Ramos (cell line): ENCODE results near the gene SLC22A31.

Source experiments
- in situ Hi-C: fragments of 300-500 bp; cut with MboI; formaldehyde crosslinking; loops from one replicate; pipeline ENCODE4 v1.14.3; 2022; ENCODE audit warnings: low sequenced_read_pairs; ENCODE audit not compliant: unreplicated experiment

SLC22A31 gene

GRCh38 chr16:89200124-89200849 lies at the start of gene SLC22A31:
Gene SLC22A31, minus strand, starts transcription at chr16:89200537. Its CDS starts 36 bp downstream, at chr16:89200501.
- in situ Hi-C loops, result no loop called here

DNA sequence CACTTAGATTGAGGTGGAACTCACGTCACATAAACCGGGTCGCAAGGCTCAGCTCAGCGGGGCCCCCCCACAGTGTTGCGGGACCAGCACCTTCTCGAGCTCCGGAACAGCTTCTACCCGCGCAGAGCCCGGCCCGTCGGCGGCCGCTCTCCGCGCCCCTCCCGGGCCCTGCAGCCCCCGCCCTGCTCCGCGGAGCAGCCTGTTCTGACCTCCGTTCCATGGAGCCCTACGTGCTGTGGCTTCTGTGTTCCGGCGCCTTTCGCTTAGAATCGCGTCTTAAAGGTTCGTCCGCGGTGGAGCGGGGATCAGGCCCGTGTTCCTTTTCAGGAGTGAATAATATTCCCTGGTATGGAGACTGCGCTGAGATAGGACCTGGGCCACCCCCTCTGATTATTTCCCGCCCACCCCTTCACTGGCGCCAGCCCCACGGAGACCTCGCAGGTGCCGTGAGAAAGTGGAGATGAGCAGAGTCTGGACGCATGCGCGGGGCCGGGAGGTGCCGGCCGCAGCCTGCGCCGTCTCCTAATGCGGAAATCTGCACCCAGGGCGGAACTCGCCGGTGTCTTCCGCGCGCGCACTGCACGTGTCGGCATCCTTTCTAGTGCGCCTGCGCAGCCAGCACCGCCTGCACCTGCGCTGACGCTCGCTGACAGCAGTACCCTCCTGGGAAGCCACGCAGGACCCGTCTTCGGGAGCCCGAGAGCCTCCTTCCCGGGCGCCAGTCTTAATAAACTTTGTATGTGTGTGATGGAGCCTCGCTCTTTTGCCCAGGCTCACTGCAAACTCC lies 48.1 kb upstream of the SLC22A31 start:
- in situ Hi-C loops, result loop anchor here (25.0 kb wide), 1 partner anchor 1286 kb away; the partner anchor contains the start of gene BANP

DNA sequence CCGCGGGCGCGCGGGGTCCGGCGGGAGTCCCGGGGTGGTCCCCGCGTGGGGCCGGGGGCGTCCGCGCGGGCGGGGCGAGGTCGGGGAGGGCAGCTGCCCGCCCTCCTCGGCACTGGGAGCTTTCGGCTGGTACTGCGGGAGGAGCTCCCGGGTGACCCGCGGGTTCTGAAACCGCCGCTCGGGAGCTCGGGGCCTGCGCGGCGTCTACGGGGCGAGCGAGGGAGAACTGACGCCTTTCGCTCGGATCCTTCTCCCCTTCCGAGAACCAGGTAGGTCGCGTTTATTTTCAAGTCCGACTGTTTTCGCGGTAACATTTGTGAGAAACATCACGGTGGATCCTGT lies 47.4 kb upstream of the SLC22A31 start:
- in situ Hi-C loops, result loop anchor here (25.0 kb wide), 1 partner anchor 1285 kb away; the partner anchor contains the start of gene BANP

DNA sequence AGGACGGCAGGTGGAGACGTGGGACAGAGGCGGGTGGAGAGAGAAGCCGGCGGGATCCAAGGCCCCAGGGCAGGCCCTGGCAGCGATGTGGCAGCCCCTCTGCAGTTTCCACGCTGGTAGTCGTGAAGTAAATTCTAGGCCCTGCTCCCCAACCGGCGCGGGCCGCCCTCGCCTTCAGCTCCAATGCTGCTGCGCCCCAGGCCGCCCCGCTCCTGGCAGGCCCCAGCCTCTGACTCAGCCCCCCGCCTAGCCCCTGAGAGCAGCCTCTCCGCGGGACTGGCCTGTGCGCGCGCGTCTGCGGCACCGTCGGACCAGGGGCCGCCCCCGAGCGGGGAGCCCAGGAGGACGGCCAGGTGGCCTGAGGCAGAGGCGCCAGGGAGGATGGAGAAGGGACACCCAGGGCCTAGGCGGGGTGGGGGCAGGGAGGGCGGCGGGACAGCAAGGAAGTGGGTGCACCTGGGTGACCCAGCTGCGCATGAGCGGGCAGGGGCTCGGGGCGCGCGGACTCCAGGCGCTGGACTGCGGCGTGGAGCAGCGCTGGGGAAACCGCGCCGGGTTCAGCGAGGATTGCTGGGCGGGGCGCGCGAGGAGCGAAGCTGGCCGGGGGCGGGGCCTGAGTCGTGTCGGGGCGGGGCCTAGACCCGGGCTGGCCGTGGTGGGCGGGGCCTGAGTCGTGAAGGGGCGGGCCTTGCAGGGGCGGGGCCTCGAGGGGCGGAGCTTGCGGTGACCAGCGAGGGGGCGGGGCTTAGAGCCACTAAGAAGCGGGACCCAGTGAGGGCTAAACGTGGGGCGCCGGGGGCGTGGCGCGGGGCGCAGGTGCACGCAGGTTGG lies 46.8 kb upstream of the SLC22A31 start:
- in situ Hi-C loops, result loop anchor here (25.0 kb wide), 1 partner anchor 1285 kb away; the partner anchor contains the start of gene BANP

- in situ Hi-C loops, result loop anchor here (25.0 kb wide), 1 partner anchor 1284 kb away; the partner anchor contains the start of gene BANP
Measured at GRCh38 chr16:89246383-89246902, 46.1 kb upstream of the SLC22A31 start.

GRCh38 chr16:89244754-89245153 lies 44.4 kb upstream of the SLC22A31 start:
- in situ Hi-C loops, result loop anchor here (25.0 kb wide), 1 partner anchor 1282 kb away; the partner anchor contains the start of gene BANP

DNA sequence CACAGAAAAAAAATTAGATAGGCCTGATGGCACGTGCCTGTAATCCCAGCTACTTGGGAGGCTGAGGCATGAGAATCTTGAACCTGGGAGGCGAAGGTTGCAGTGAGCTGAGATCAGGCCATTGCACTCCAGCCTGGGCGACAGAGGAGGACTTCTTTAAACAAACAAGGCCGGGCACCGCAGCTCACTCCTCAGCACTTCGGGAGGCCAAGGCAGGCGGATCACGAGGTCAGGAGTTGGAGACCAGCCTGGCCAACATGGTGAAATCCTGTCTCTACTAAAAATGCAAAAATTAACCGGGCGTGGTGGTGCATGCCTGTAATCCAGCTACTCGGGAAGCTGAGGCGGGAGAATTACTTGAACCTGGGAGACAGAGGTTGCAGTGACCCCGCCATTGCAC lies 43.9 kb upstream of the SLC22A31 start:
- in situ Hi-C loops, result loop anchor here (25.0 kb wide), 1 partner anchor 1282 kb away; the partner anchor contains the start of gene BANP

DNA sequence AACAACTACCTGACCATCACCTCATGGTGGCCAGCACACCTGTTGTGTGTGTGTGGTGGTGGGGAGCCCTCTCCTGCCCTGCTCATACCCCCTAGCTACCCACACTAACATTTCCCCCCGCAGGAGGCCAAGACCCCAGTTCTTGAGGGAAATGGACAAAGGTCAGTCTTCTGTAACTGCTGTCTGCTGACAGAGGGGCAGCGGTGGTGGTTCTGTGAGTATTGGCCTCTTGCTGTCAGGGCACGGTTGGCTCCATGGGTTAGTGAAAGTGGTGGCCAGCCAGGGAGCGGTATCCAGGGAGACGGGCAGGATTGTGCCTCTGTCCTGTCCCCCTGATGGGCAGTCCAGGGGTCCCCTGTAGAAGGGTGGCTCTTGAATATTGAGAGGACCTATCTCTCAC lies 43.3 kb upstream of the SLC22A31 start:
- in situ Hi-C loops, result loop anchor here (25.0 kb wide), 1 partner anchor 1281 kb away; the partner anchor contains the start of gene BANP

GRCh38 chr16:89242795-89243200 lies 42.5 kb upstream of the SLC22A31 start:
- in situ Hi-C loops, result loop anchor here (25.0 kb wide), 1 partner anchor 1280 kb away; the partner anchor contains the start of gene BANP

DNA sequence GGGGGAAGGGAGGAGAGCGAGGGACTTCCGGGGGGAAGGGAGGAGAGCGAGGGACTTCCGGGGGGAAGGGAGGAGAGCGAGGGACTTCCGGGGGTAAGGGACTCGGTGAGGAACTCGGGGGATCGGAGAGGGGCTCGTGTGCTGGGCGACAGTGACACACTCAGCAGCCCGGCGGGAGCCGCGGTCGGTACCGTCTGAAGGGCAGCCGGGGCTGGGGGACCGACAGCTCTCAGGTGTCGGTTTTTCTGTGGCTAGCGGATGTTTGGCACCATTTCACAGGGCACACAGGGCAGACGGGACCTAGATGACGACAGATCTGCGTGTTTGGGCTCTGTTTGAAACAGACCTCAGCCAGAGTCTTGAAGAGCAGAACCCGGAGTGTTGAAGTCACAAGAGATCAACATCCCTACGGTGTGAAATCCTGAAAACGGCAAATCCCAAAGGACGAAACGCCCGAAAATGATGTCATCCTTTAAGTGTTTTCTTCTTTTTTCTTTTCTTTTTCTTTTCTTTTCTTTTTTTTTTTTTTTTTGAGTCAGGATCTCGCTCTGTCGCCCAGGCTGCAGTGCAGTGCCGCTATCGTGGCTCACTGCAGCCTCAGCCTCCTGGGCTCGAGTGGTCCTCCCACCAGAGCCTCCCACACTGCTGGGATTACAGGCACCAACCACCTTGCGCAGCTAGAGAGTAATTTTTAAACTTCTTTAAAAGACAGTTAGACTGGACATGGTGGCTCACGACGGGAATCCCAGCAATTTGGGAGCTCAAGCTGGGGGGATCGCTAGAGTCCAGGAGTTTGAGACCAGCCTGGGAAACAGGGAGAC lies 41.1 kb upstream of the SLC22A31 start:
- in situ Hi-C loops, result loop anchor here (25.0 kb wide), 1 partner anchor 1279 kb away; the partner anchor contains the start of gene BANP

DNA sequence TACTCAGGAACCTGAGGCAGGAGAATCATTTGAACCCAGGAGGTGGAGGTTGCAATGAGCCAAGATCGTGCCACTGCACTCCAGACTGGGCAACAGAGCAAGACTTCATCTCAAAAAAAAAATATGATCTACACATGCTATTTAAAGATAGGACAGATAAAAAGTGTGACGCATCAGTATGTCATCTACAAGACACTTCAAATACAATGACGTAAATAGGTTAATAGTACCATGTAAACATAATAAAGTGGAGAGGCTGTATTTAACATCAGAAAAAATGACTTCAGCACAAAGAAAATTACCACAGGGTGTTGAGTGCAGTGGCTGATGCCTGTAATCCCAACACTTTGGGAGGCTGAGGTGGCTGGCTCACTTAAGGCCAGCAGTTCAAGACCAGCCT lies 37.4 kb upstream of the SLC22A31 start:
- in situ Hi-C loops, result loop anchor here (25.0 kb wide), 1 partner anchor 1275 kb away; the partner anchor contains the start of gene BANP

GRCh38 chr16:89233678-89234490 lies 33.5 kb upstream of the SLC22A31 start:
- in situ Hi-C loops, result loop anchor here (25.0 kb wide), 1 partner anchor 1272 kb away; the partner anchor contains the start of gene BANP

GRCh38 chr16:89232107-89232506 lies 31.8 kb upstream of the SLC22A31 start:
- in situ Hi-C loops, result loop anchor here (25.0 kb wide), 1 partner anchor 1270 kb away; the partner anchor contains the start of gene BANP

GRCh38 chr16:89230255-89230654 lies 29.9 kb upstream of the SLC22A31 start:
- in situ Hi-C loops, result loop anchor here (25.0 kb wide), 1 partner anchor 1268 kb away; the partner anchor contains the start of gene BANP

DNA sequence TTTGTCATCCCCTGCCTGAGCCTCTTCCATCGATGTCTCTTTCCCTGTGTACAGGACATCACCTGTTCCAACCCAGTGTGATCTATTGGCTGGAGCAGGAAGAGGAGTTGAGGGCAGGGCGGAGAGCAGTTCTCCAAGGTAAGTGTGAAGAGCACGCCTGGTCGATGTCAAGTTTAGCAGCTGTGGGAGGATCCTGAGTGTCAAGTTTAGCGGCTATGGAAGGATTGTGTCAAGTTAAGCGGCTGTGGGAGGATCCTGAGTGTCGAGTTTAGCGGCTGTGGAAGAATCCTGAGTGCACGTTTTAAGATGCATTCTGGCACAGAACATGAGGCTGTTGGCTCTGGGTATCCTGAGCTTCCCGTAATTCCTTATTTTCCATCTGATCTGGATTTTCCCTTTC lies 24.3 kb upstream of the SLC22A31 start:
- in situ Hi-C loops, result loop anchor here (25.0 kb wide), 1 partner anchor 1262 kb away; the partner anchor contains the start of gene BANP

- in situ Hi-C loops, result no loop called here
Measured at GRCh38 chr16:89222931-89223330, 22.6 kb upstream of the SLC22A31 start.

DNA sequence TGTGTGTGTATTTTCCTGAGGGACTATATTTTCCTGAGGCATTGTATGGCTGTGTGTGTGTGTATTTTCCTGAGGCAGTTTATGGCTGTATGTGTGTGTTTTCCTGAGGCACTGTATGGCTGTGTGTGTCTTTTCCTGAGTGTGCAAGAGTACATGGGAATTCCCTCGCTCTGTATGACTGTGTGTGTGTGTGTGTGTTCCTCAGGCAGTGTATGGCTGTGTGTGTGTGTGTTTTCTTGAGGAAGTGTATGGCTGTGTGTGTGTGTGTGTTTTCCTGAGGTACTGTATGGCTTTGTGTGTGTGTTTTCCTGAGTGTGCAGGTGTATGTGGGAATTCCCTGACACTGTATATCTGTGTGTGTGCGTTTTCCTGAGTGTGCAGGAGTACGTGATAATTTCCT lies 21.3 kb upstream of the SLC22A31 start:
- in situ Hi-C loops, result no loop called here

DNA sequence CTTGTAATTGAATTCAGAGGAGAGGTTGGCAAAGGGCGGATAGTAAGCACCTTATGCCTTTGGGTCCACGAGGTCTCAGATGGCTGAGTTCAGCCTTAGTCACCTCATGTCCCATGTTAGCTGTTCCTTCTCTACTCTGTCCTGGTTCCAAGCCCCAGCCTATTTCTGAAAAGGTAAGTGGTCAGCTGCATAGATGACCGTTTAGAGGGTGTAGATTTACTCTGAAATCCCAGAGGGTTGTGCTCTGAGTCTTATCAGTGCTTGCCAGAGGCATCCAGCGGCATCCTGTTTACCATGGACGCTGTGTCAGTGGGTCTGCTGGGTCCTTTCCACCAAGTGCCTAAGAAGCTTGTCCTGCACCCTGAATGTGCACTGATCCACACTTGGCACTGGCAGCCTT lies 19.0 kb upstream of the SLC22A31 start:
- in situ Hi-C loops, result loop anchor here (5.0 to 10.0 kb wide), 2 partner anchors 407 to 485 kb away; partner anchors contain the start of gene APRT
